GM18505 (cell line): ENCODE results near the gene RASSF3.

ENCODE experiments used
- ATAC-seq: cut with Tn5 transposase; IDR thresholded peaks from one replicate; pipeline ENCODE4 v1.9.1; 2021; ENCODE audit not compliant: unreplicated experiment
- POLR2A ChIP-seq: IDR thresholded peaks from 4 replicates; pipeline ENCODE4 v1.6.1; 2011; ENCODE audit warnings: borderline replicate concordance; ENCODE audit not compliant: insufficient read depth, insufficient read length; ENCODE audit errors: extremely low read depth

The RASSF3 gene

GRCh38 chr12:64713376-64713775 lies 103.1 kb downstream of the RASSF3 start:
- no peak for TF ChIP-seq POLR2A
- no peak for ATAC-seq

GRCh38 chr12:64714551-64714968 lies 104.3 kb downstream of the RASSF3 start:
- ATAC-seq = peak; percentile 50
- no peak for TF ChIP-seq POLR2A

GRCh38 chr12:64716371-64716770 lies 106.1 kb downstream of the RASSF3 start:
- no peak for TF ChIP-seq POLR2A
- no peak for ATAC-seq

- no peak for TF ChIP-seq POLR2A
Measured at GRCh38 chr12:64716839-64717455, 106.7 kb downstream of the RASSF3 start.

GRCh38 chr12:64718649-64719048 lies 108.4 kb downstream of the RASSF3 start:
- ATAC-seq = no peak
- no peak for TF ChIP-seq POLR2A

More at GRCh38 chr12:64716839-64717455, 106.7 kb downstream of the RASSF3 start:
- no peak for ATAC-seq

GRCh38 chr12:64720884-64721283 lies 110.6 kb downstream of the RASSF3 start:
- ATAC-seq = no peak
- no peak for TF ChIP-seq POLR2A

- no peak for ATAC-seq
- no peak for TF ChIP-seq POLR2A
Measured at GRCh38 chr12:64722835-64723234, 112.5 kb downstream of the RASSF3 start.

- TF ChIP-seq POLR2A = no peak
- no peak for ATAC-seq
Measured at GRCh38 chr12:64723630-64724029, 113.3 kb downstream of the RASSF3 start.

GRCh38 chr12:64724201-64724745 lies 114.0 kb downstream of the RASSF3 start:
- no peak for ATAC-seq

GRCh38 chr12:64729909-64730587 lies 119.8 kb downstream of the RASSF3 start:
- TF ChIP-seq POLR2A = no peak
- no peak for ATAC-seq

More at GRCh38 chr12:64724201-64724745, 114.0 kb downstream of the RASSF3 start:
- TF ChIP-seq POLR2A = no peak

- no peak for ATAC-seq
Measured at GRCh38 chr12:64730588-64730969, 120.3 kb downstream of the RASSF3 start.

GRCh38 chr12:64731683-64732082 lies 121.4 kb downstream of the RASSF3 start:
- no peak for ATAC-seq
- no peak for TF ChIP-seq POLR2A

More at GRCh38 chr12:64730588-64730969, 120.3 kb downstream of the RASSF3 start:
- TF ChIP-seq POLR2A = no peak

GRCh38 chr12:64733857-64734256 lies 123.6 kb downstream of the RASSF3 start:
- ATAC-seq = no peak
- no peak for TF ChIP-seq POLR2A

- ATAC-seq = no peak
- TF ChIP-seq POLR2A = no peak
Measured at GRCh38 chr12:64735442-64735841, 125.1 kb downstream of the RASSF3 start.
